GM23338 (cell line): Measurements from ENCODE around the gene MPDU1. TPM values are rescaled to one million over a fixed set of nuclear protein-coding genes. Genes with fewer than 3 reads are reported as not detected.

Experiments used
- ETS1 ChIP-seq: IDR thresholded peaks from 2 replicates; pipeline ENCODE4 v1.6.1; 2016; ENCODE audit warnings: antibody characterized with exemption
- EZH2phosphoT487 ChIP-seq: fragments of 200-600 bp; sonication (generic); IDR thresholded peaks from one replicate; pipeline ENCODE4 v1.8.1; 2018; ENCODE audit warnings: antibody characterized with exemption; ENCODE audit not compliant: unreplicated experiment
- JUNB ChIP-seq: IDR thresholded peaks from one replicate; pipeline ENCODE4 v1.6.1; 2016; ENCODE audit warnings: antibody characterized with exemption; ENCODE audit not compliant: unreplicated experiment
- NANOG ChIP-seq: IDR thresholded peaks from 2 replicates; pipeline ENCODE4 v1.6.1; 2016; ENCODE audit warnings: antibody characterized with exemption, borderline replicate concordance
- ZNF114 ChIP-seq: fragments of 250-450 bp; sonication (Bioruptor Pico); IDR thresholded peaks from 2 replicates; pipeline ENCODE4 v1.5.0; 2020; ENCODE audit warnings: mild to moderate bottlenecking, moderate library complexity
- ZNF331 ChIP-seq: fragments of 250-450 bp; sonication (Bioruptor Pico); IDR thresholded peaks from 2 replicates; pipeline ENCODE4 v1.5.0; 2020; ENCODE audit warnings: low read depth, mild to moderate bottlenecking, moderate library complexity
- polyA plus RNA-seq: library from polyadenylated mRNA; unstranded; fragments of >200 nt; fragmentation: Nextera tagmentation; extraction: Ambion mirVana; gene quantifications from 2 replicates; pipeline ENCODE4 v1.2.1, GENCODE V29; 2016
- total RNA-seq: library from RNA; depleted of rRNA; stranded (reverse); fragments of >200 nt; shearing (Covaris generic); gene quantifications from 2 replicates; pipeline ENCODE4 v1.2.3, GENCODE V29; 2014
- TF ChIP-seq, protein P1 (sequence below): fragments of 250-450 bp; sonication (Bioruptor Pico); IDR thresholded peaks from 2 replicates; pipeline ENCODE4 v1.5.0; 2020; ENCODE audit warnings: mild to moderate bottlenecking, moderate library complexity
- TF ChIP-seq, protein P2 (sequence below), 2 experiments: fragments of 200-600 bp in 1 of 2; sonication (generic) in 1 of 2; conservative IDR thresholded peaks; 2 replicates each; pipeline versions ENCODE4 v1.5.1 to v1.6.1; 2016 to 2017; ENCODE audit warnings: antibody characterized with exemption in 2 of 2, low read depth in 2 of 2, mild to moderate bottlenecking in 2 of 2, moderate library complexity in 1 of 2
- TF ChIP-seq, protein P3 (sequence below): IDR thresholded peaks from one replicate; pipeline ENCODE4 v1.6.1; 2018; ENCODE audit warnings: antibody characterized with exemption; ENCODE audit not compliant: unreplicated experiment

Gene MPDU1
- total and polyA plus RNA-seq, 2 experiments from 2014 or later: 65.1 to 216 TPM

GRCh38 chr17:7611635-7612293 is 28.1 kb downstream of the MPDU1 start (continued):
- TF ChIP-seq, protein P1, sequence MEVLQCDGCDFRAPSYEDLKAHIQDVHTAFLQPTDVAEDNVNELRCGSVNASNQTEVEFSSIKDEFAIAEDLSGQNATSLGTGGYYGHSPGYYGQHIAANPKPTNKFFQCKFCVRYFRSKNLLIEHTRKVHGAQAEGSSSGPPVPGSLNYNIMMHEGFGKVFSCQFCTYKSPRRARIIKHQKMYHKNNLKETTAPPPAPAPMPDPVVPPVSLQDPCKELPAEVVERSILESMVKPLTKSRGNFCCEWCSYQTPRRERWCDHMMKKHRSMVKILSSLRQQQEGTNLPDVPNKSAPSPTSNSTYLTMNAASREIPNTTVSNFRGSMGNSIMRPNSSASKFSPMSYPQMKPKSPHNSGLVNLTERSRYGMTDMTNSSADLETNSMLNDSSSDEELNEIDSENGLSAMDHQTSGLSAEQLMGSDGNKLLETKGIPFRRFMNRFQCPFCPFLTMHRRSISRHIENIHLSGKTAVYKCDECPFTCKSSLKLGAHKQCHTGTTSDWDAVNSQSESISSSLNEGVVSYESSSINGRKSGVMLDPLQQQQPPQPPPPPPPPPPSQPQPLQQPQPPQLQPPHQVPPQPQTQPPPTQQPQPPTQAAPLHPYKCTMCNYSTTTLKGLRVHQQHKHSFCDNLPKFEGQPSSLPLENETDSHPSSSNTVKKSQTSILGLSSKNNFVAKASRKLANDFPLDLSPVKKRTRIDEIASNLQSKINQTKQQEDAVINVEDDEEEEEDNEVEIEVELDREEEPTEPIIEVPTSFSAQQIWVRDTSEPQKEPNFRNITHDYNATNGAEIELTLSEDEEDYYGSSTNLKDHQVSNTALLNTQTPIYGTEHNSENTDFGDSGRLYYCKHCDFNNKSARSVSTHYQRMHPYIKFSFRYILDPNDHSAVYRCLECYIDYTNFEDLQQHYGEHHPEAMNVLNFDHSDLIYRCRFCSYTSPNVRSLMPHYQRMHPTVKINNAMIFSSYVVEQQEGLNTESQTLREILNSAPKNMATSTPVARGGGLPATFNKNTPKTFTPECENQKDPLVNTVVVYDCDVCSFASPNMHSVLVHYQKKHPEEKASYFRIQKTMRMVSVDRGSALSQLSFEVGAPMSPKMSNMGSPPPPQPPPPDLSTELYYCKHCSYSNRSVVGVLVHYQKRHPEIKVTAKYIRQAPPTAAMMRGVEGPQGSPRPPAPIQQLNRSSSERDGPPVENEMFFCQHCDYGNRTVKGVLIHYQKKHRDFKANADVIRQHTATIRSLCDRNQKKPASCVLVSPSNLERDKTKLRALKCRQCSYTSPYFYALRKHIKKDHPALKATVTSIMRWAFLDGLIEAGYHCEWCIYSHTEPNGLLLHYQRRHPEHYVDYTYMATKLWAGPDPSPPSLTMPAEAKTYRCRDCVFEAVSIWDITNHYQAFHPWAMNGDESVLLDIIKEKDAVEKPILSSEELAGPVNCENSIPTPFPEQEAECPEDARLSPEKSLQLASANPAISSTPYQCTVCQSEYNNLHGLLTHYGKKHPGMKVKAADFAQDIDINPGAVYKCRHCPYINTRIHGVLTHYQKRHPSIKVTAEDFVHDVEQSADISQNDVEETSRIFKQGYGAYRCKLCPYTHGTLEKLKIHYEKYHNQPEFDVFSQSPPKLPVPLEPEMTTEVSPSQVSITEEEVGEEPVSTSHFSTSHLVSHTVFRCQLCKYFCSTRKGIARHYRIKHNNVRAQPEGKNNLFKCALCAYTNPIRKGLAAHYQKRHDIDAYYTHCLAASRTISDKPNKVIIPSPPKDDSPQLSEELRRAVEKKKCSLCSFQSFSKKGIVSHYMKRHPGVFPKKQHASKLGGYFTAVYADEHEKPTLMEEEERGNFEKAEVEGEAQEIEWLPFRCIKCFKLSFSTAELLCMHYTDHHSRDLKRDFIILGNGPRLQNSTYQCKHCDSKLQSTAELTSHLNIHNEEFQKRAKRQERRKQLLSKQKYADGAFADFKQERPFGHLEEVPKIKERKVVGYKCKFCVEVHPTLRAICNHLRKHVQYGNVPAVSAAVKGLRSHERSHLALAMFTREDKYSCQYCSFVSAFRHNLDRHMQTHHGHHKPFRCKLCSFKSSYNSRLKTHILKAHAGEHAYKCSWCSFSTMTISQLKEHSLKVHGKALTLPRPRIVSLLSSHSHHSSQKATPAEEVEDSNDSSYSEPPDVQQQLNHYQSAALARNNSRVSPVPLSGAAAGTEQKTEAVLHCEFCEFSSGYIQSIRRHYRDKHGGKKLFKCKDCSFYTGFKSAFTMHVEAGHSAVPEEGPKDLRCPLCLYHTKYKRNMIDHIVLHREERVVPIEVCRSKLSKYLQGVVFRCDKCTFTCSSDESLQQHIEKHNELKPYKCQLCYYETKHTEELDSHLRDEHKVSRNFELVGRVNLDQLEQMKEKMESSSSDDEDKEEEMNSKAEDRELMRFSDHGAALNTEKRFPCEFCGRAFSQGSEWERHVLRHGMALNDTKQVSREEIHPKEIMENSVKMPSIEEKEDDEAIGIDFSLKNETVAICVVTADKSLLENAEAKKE (CRISPR knock-in tag): no peak
- TF ChIP-seq NANOG (no peak), JUNB (no peak), ZNF114 (CRISPR knock-in tag) (no peak), ETS1 (no peak), EZH2phosphoT487 (no peak), ZNF331 (CRISPR knock-in tag) (no peak)
- TF ChIP-seq, protein P2, sequence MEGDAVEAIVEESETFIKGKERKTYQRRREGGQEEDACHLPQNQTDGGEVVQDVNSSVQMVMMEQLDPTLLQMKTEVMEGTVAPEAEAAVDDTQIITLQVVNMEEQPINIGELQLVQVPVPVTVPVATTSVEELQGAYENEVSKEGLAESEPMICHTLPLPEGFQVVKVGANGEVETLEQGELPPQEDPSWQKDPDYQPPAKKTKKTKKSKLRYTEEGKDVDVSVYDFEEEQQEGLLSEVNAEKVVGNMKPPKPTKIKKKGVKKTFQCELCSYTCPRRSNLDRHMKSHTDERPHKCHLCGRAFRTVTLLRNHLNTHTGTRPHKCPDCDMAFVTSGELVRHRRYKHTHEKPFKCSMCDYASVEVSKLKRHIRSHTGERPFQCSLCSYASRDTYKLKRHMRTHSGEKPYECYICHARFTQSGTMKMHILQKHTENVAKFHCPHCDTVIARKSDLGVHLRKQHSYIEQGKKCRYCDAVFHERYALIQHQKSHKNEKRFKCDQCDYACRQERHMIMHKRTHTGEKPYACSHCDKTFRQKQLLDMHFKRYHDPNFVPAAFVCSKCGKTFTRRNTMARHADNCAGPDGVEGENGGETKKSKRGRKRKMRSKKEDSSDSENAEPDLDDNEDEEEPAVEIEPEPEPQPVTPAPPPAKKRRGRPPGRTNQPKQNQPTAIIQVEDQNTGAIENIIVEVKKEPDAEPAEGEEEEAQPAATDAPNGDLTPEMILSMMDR (conservative IDR thresholded peaks at IDR 0.05; ENCODE audit: low read depth in 2 of 2): no peak
- TF ChIP-seq, protein P3, sequence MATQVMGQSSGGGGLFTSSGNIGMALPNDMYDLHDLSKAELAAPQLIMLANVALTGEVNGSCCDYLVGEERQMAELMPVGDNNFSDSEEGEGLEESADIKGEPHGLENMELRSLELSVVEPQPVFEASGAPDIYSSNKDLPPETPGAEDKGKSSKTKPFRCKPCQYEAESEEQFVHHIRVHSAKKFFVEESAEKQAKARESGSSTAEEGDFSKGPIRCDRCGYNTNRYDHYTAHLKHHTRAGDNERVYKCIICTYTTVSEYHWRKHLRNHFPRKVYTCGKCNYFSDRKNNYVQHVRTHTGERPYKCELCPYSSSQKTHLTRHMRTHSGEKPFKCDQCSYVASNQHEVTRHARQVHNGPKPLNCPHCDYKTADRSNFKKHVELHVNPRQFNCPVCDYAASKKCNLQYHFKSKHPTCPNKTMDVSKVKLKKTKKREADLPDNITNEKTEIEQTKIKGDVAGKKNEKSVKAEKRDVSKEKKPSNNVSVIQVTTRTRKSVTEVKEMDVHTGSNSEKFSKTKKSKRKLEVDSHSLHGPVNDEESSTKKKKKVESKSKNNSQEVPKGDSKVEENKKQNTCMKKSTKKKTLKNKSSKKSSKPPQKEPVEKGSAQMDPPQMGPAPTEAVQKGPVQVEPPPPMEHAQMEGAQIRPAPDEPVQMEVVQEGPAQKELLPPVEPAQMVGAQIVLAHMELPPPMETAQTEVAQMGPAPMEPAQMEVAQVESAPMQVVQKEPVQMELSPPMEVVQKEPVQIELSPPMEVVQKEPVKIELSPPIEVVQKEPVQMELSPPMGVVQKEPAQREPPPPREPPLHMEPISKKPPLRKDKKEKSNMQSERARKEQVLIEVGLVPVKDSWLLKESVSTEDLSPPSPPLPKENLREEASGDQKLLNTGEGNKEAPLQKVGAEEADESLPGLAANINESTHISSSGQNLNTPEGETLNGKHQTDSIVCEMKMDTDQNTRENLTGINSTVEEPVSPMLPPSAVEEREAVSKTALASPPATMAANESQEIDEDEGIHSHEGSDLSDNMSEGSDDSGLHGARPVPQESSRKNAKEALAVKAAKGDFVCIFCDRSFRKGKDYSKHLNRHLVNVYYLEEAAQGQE: no peak
